GM21529 (cell line): Measurements from ENCODE around the gene BTG4.
A peak's percentile ranks its signal among the peaks of the same experiment; 100 is the strongest.

ENCODE experiments used
- ATAC-seq: cut with Tn5 transposase; IDR thresholded peaks from one replicate; pipeline ENCODE4 v1.9.1; 2021; ENCODE audit not compliant: unreplicated experiment

Gene BTG4

GRCh38 chr11:111456086-111456858, 55.9 kb downstream of the BTG4 start:
- ATAC-seq = no peak

GRCh38 chr11:111455291-111456085, 56.7 kb downstream of the BTG4 start:
- no peak for ATAC-seq

- no peak for ATAC-seq
These were observed 57.5 kb downstream of the BTG4 start for GRCh38 chr11:111454561-111455192.

- no peak for ATAC-seq
These were observed 59.2 kb downstream of the BTG4 start for GRCh38 chr11:111452817-111453552.

- ATAC-seq = no peak
These were observed 60.0 kb downstream of the BTG4 start for GRCh38 chr11:111452146-111452545.

GRCh38 chr11:111450480-111451320, 61.5 kb downstream of the BTG4 start:
- ATAC-seq = peak; percentile 88

GRCh38 chr11:111449696-111450479, 62.3 kb downstream of the BTG4 start:
- no peak for ATAC-seq

- ATAC-seq = no peak
These were observed 63.2 kb downstream of the BTG4 start for GRCh38 chr11:111448831-111449557.

GRCh38 chr11:111448414-111448813, 63.8 kb downstream of the BTG4 start:
- no peak for ATAC-seq

- ATAC-seq = no peak
These were observed 64.3 kb downstream of the BTG4 start for GRCh38 chr11:111447931-111448330.

- no peak for ATAC-seq
These were observed 65.1 kb downstream of the BTG4 start for GRCh38 chr11:111447112-111447471.

- peak; percentile 83 for ATAC-seq
These were observed 65.6 kb downstream of the BTG4 start for GRCh38 chr11:111446404-111447111.

GRCh38 chr11:111445586-111445985, 66.6 kb downstream of the BTG4 start:
- no peak for ATAC-seq
